GM21381 (cell line): ENCODE measurements around the gene TMEM178A.
"Not testable (repeated sequence)": the region's sequence is repeated elsewhere in the genome, so short reads cannot be mapped to it uniquely, and the experiment has no call there.

Experiments used
- ATAC-seq: cut with Tn5 transposase; IDR thresholded peaks from one replicate; pipeline ENCODE4 v1.9.1; 2021; ENCODE audit warnings: mild to moderate bottlenecking, moderate library complexity; ENCODE audit not compliant: unreplicated experiment

Gene TMEM178A

GRCh38 chr2:39665811-39666490, at the start of gene TMEM178A:
Gene TMEM178A, plus strand, starts transcription at chr2:39665917. Its CDS starts 58 bp downstream, at chr2:39665975.
- no peak for ATAC-seq

GRCh38 chr2:39618236-39618635, 47.5 kb upstream of the TMEM178A start:
- ATAC-seq: no peak

- no peak for ATAC-seq
Measured at GRCh38 chr2:39618736-39619135, 47.0 kb upstream of the TMEM178A start.

- ATAC-seq: no peak
Measured at GRCh38 chr2:39620067-39620466, 45.6 kb upstream of the TMEM178A start.

GRCh38 chr2:39621596-39621995, 44.1 kb upstream of the TMEM178A start:
- ATAC-seq: no peak

GRCh38 chr2:39622860-39623259, 42.9 kb upstream of the TMEM178A start:
- ATAC-seq: no peak

GRCh38 chr2:39623917-39624316, 41.8 kb upstream of the TMEM178A start:
- ATAC-seq: no peak

GRCh38 chr2:39625193-39625926, 40.4 kb upstream of the TMEM178A start:
- ATAC-seq: no peak

GRCh38 chr2:39625927-39626270, 39.8 kb upstream of the TMEM178A start:
- ATAC-seq: no peak

- not testable (repeated sequence) for ATAC-seq
Measured at GRCh38 chr2:39628346-39628745, 37.4 kb upstream of the TMEM178A start.

GRCh38 chr2:39629646-39630045, 36.1 kb upstream of the TMEM178A start:
- no peak for ATAC-seq

GRCh38 chr2:39631256-39631655, 34.5 kb upstream of the TMEM178A start:
- no peak for ATAC-seq

GRCh38 chr2:39631718-39632117, 34.0 kb upstream of the TMEM178A start:
- no peak for ATAC-seq

GRCh38 chr2:39632876-39633275, 32.8 kb upstream of the TMEM178A start:
- ATAC-seq: no peak

GRCh38 chr2:39636306-39636705, 29.4 kb upstream of the TMEM178A start:
- ATAC-seq: no peak

GRCh38 chr2:39638581-39638980, 27.1 kb upstream of the TMEM178A start:
- ATAC-seq: no peak

- no peak for ATAC-seq
Measured at GRCh38 chr2:39640107-39640506, 25.6 kb upstream of the TMEM178A start.

GRCh38 chr2:39640681-39641080, 25.0 kb upstream of the TMEM178A start:
- no peak for ATAC-seq

- no peak for ATAC-seq
Measured at GRCh38 chr2:39641635-39642034, 24.1 kb upstream of the TMEM178A start.

- ATAC-seq: no peak
Measured at GRCh38 chr2:39642051-39642718, 23.5 kb upstream of the TMEM178A start.

GRCh38 chr2:39645826-39646225, 19.9 kb upstream of the TMEM178A start:
- no peak for ATAC-seq

- no peak for ATAC-seq
Measured at GRCh38 chr2:39646267-39646666, 19.4 kb upstream of the TMEM178A start.
